ENCODE results near the gene UBE2V1. TPM values are rescaled to one million over a fixed set of nuclear protein-coding genes. Genes with fewer than 3 reads are reported as not detected.

Gene UBE2V1
- total RNA-seq, 2 donors from 2014 or later = 197 to 205 TPM

DNA sequence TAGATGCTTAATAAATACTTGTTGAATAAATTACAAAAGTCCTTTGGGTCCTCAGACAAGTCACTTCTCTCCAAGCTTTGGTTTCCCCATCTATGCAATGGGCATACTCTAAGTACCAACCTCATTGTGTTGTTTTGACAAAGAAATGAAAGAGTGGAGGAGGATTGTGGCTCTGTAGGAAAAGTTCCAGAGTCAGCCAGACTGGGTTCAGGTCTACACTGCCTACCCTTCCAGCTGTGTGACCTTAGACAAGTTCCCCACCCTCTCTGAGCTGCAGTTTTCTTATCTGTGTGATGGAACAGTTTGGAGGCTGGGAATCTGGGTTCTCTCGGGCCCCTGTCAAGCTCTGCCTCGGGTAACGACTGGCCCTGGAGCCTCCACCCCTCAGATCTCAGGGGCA is 76.2 kb downstream of the UBE2V1 start:
- no peak for ATAC-seq (replicated peaks)
- Mint-ChIP-seq H3K36me3 (ENCODE audit: low read depth) (no peaks in the 10 kb centered on the region), H3K9me3 (no peaks in the 10 kb centered on the region), H3K27me3 (no peaks in the 10 kb centered on the region), H3K4me3 (no peak overlapping the region), H3K27ac (no peak overlapping the region), H3K4me1 (no peaks in the 10 kb centered on the region)

DNA sequence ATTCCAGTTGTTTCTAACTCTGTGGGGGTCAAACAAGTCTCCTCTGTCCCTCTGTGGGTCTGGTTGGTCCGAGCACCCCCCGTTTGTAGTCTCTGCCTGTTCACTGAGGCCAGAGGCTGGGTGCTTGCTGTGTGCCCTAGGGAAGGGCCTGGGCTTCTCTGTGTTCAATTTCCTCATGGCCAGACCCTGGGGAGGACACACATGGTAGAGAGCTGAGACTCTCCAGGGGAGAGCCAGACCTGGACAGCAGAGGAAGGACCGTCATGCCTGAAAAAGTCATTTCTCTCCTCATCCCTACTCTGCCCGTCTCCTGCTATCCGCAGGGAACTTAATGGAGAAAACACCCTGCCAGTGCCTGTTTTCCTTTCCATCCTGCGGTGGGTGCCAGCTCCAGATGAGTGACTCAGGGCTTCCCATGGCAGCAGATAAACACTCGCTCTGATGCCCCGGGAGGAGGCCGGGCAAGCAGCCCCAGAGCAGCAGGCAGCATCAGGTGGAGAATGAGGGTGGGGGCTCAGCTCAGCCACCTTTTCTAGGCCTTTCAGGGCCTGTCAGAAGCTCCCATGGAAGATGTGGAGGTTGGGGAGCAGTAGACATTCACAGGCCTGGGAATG is 78.3 kb downstream of the UBE2V1 start:
- H3K36me3 Mint-ChIP-seq (ENCODE audit: low read depth) = no peaks in the 10 kb centered on the region
- no peak overlapping the region for H3K4me3 Mint-ChIP-seq
- no peaks in the 10 kb centered on the region for H3K4me1 Mint-ChIP-seq
- no peaks in the 10 kb centered on the region for H3K27me3 Mint-ChIP-seq
- H3K27ac Mint-ChIP-seq = no peak overlapping the region
- H3K9me3 Mint-ChIP-seq = no peaks in the 10 kb centered on the region
- ATAC-seq (replicated peaks) = no peak

DNA sequence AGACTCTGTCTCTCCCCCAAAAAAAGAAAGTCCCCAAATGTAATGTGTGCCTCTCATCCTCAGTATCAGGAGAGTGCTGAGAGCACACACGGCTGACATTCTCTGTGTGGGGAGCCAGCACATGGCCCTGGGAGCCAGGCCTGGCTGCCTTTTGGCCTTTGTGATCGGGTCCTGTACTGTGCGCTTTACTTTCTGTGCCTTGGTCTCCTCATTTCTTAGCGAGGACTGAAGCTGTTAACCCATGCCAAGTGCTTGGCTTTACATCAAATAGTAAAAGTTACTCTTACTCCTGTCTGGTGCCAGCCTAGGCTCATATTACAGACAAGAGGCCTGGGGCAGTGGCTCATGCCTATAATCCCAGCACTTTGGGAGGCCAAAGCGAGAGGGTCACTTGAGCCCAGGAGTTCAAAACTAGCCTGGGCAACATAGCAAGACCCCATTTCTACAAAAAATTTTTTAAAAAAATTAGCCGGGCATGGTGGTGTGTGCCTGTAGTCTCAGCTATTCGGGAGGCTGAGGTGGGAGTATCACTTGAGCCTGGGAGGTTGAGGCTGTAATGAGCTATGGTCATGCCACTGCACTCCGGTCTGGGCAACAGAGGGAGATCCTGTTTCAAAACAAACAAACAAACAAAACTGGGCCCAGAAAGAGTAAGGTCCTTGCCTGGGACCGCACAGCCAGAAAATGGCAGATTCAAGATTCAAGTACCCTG is 79.8 kb downstream of the UBE2V1 start:
- Mint-ChIP-seq H3K36me3 (ENCODE audit: low read depth) (no peaks in the 10 kb centered on the region), H3K9me3 (no peaks in the 10 kb centered on the region), H3K4me1 (no peaks in the 10 kb centered on the region), H3K27me3 (no peaks in the 10 kb centered on the region), H3K27ac (no peak overlapping the region), H3K4me3 (no peak overlapping the region)
- ATAC-seq (replicated peaks) = no peak

Other genes with a start within 250 kb of the UBE2V1 start
- 10 to 100 TPM in 1 of 2 donors, 1 to 10 TPM in 1; 5.5 to 10.3 TPM for gene SPATA2, start 197.6 kb downstream of the UBE2V1 start, total RNA-seq
- 10 to 100 TPM; 59.8 to 65.0 TPM for gene RNF114, start 176.8 kb downstream of the UBE2V1 start, total RNA-seq
- gene SNAI1, start 130.2 kb downstream of the UBE2V1 start, total RNA-seq = under 1 TPM in 1 of 2 donors, not detected in 1; 0.34 TPM
- 10 to 100 TPM; 13.1 to 22.0 TPM for gene PEDS1, start 40.6 kb upstream of the UBE2V1 start, total RNA-seq
- gene CEBPB, start 77.7 kb upstream of the UBE2V1 start, total RNA-seq = 10 to 100 TPM; 11.6 to 19.0 TPM

Measured in activated T-helper 17 cell treated with anti-CD3 and anti-CD28 coated beads, Interleukin-2, amount 50 U/mL, for 72 hours (primary cell).